ENCODE results near the gene EMP1. TPM values are rescaled to one million over a fixed set of nuclear protein-coding genes. Genes with fewer than 3 reads are reported as not detected.

The EMP1 gene
- total and polyA plus RNA-seq, 9 of the 15 experiments (the other 6 are each of a cell fraction or from before 2014, with no cell fraction given), result 0.10 to 0.60 TPM; not detected in 7

GRCh38 chr12:13189264-13189663 is 7.3 kb upstream of the EMP1 start (continued):
- TF ChIP-seq SPI1 (IDR thresholded peaks at IDR 0.05; ENCODE audit: borderline replicate concordance, low read depth, low read length) (no peak), ZNF280A (IDR thresholded peaks at IDR 0.05; ENCODE audit: low read depth, partially characterized antibody) (no peak), CBX3 (IDR thresholded peaks at IDR 0.05; ENCODE audit: borderline replicate concordance in 1 of 2, low read length in 2 of 2) (no peak), ARHGAP35 (IDR thresholded peaks at IDR 0.05; ENCODE audit: partially characterized antibody) (no peak), POLR2H (tag; IDR thresholded peaks at IDR 0.05; ENCODE audit: low read depth) (no peak), MTA3 (IDR thresholded peaks at IDR 0.05; ENCODE audit: borderline replicate concordance) (no peak), FOXM1 (IDR thresholded peaks at IDR 0.05; ENCODE audit: low read depth) (no peak), FOXM1 (CRISPR knock-in tag; IDR thresholded peaks at IDR 0.05; ENCODE audit: low read depth) (no peak), ZNF707 (CRISPR knock-in tag; conservative IDR thresholded peaks at IDR 0.05) (no peak), CAMTA2 (CRISPR knock-in tag; conservative IDR thresholded peaks at IDR 0.05) (no peak), CEBPB (tag; IDR thresholded peaks at IDR 0.05) (no peak), ZNF121 (CRISPR knock-in tag; conservative IDR thresholded peaks at IDR 0.05) (no peak)
- TF ChIP-seq, protein P1, sequence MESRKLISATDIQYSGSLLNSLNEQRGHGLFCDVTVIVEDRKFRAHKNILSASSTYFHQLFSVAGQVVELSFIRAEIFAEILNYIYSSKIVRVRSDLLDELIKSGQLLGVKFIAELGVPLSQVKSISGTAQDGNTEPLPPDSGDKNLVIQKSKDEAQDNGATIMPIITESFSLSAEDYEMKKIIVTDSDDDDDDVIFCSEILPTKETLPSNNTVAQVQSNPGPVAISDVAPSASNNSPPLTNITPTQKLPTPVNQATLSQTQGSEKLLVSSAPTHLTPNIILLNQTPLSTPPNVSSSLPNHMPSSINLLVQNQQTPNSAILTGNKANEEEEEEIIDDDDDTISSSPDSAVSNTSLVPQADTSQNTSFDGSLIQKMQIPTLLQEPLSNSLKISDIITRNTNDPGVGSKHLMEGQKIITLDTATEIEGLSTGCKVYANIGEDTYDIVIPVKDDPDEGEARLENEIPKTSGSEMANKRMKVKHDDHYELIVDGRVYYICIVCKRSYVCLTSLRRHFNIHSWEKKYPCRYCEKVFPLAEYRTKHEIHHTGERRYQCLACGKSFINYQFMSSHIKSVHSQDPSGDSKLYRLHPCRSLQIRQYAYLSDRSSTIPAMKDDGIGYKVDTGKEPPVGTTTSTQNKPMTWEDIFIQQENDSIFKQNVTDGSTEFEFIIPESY (CRISPR knock-in tag; IDR thresholded peaks at IDR 0.05), result no peak
- TF ChIP-seq, protein P2, sequence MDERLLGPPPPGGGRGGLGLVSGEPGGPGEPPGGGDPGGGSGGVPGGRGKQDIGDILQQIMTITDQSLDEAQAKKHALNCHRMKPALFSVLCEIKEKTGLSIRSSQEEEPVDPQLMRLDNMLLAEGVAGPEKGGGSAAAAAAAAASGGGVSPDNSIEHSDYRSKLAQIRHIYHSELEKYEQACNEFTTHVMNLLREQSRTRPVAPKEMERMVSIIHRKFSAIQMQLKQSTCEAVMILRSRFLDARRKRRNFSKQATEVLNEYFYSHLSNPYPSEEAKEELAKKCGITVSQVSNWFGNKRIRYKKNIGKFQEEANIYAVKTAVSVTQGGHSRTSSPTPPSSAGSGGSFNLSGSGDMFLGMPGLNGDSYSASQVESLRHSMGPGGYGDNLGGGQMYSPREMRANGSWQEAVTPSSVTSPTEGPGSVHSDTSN (CRISPR knock-in tag; IDR thresholded peaks at IDR 0.05; ENCODE audit: low read depth), result no peak
- TF ChIP-seq, protein P2 (tag; conservative IDR thresholded peaks at IDR 0.05; ENCODE audit: low read depth), result no peak
